Suppressor macrophage treated with lipopolysaccharide for 4 hours (primary cell): ENCODE results near the gene NPM1.
"Not testable (repeated sequence)": the region's sequence is repeated elsewhere in the genome, so short reads cannot be mapped to it uniquely, and the experiment has no call there.

Source experiments
- DNase-seq: peaks from one replicate; pipeline ENCODE4 v3.0.0-alpha.2; 2020

NPM1 gene

DNA sequence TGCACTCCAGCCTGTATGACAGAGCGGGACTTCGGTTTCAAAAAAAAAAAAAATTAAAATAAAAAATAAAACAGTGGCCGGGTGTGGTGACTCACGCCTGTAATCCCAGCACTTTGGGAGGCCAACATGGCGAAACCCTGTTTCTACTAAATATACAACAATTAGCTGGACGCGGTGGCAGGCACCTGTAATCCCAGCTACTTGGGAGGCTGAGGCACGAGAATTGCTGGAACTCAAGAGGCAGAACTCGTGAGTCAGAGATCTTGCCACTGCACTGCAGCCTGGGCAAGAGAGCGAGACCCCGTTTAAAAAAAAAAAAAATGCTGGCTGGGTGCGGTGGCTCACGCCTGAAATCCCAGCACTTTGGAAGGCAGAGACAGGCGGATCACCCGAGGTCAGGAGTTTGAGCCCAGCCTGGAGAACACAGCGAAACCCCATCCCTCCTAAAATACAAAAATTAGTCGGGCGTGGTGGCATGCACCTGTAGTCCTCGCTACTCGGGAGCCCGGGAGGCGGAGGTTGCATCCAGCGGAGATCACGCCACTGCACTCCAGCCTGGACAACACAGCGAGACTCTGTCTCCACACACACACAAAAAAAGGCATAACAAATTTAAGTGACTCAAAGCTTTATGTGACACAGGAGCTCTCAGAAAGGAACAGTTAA lies 1.5 kb upstream of the NPM1 start:
- DNase-seq: no peak

DNA sequence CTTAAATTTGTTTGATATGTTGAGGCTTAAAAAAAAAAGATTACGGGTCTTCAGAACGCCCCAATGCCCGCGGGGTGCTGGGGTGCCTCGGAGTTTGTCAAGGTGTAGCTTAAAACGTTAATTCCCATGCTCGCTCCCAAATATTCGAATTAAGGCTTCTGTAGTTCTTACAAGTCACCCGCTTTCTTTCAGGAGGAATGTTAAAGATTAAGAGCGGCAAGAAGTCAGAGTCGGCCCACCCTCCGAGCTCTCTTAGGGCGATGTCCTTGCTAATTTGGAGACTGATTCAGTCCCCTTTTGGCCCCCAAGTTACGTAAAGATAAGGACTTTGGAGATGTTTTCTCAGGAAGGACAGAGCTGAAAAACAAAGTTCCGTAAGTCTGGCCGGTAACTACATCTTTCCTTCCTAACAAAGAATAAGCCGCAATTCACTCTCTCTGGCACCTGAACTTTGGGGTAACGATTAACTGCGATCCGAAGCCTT lies 746 bp upstream of the NPM1 start:
- peak; percentile 9 for DNase-seq

DNA sequence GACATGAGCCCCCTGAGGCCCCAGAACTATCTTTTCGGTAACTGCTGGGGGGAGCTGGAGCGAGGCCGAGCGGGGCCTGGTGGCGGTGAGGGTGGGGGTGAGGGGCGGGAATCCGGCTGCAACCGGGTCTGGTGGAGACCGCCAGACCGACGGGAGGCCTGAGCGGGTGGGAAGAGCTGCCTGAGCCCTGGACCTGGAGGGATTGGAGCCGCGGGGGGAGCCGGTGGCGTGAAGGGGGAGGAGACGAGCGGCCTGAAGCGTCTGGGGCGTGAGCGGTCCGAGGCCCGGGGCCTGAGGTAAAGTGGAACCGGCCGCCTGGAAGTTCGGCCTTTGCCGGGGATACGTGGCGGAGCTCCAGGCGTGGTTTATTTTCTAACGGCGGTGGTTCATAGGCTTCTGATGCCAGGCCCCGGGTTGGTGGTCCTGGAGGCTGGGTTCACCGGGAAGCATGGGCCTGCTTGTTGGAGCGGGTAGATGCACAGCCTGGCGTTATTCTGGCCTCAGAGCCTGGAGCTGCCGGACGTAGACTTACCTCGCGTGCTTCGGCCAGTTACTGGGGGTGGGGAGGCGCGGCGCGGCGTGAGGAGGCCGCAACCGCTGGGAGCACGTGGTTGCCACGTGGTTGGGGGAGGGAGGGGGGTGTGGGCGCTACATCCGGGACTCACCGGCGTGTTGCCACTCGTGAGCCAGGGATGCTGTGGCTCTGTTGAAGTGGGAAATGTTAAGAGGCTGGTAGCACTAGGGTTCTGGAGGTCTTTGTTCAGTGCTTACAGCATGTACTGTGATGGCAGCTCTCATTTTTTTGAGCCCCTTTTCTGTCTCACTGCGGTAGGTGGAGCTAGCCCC lies 544 bp downstream of the NPM1 start:
- DNase-seq: peak; percentile 73

DNA sequence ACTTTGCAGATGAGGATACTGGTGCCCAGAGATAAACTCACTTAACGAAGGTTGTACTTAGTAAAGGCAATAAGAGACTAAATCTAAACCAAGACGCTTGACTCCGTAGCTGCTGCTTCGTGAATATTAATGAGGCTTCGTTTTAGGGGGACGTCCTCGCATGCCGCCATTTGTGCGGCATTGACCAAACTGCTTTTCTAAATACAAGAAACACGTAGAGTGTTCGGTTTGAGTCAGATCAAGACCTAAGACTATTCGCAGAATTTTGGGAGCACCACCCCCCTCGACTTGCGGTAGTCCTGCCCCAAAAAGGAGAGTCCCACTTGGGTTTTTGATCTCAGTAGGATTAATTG lies 1.1 kb downstream of the NPM1 start:
- no peak for DNase-seq

DNA sequence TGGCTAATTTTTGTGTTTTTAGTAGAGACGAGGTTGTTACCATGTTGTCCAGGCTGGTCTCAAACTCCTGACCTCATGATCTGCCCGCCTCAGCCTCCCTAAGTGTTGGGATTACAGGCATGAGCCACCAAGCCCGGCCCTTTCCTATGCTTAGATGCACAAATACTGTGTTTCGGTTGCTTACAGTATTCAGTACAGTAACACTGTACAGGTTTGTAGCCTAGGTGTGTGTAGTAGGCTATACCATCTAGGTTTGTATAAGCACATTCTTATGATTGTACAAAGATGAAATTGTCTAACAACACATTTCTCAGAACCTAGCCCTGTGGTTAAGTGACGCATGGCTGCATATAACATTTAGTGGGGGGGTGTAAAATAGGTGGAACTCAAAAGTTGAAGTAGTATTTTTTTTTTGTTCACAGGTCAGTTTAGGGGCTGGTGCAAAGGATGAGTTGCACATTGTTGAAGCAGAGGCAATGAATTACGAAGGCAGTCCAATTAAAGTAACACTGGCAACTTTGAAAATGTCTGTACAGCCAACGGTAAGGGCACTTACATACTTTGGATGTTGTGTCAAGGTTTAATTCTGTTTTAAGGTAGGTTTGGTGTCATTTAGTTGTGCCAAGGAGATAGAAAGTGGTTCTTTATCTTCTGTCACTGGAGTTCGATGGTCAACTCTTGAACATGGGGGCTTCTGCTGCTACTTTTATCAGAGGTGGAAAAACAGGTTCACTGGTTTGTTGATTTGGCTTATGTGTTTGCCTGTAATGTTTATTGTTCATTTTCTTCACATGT lies 3.4 kb downstream of the NPM1 start:
- DNase-seq: no peak

DNA sequence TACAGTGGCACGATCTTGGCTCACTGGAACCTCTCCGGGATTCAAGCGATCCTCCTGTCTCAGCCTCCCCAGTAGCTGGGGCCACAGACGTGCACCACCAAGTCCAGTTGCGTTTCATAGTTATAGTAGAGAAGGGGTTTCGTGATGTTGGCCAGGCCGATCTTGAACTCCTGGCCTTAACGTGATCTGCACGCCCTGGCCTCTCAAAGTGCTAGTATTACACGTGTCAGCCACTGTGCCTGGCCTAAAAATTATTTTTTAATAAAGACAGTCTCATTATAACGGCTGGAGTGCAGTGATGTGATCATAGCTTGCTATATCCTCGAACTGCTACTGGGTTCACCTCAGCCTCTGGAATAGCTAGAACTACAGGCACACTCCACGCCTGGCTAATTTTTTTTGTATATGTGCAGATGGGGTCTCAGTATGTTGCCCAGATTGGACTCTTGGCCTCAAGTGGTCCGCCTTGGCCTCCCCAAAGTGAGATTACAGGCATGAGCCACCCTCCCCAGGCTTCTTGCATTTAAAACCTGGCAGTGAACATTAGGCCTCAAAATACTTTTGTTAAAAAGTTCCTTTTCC lies 4.4 kb downstream of the NPM1 start:
- DNase-seq: no peak

DNA sequence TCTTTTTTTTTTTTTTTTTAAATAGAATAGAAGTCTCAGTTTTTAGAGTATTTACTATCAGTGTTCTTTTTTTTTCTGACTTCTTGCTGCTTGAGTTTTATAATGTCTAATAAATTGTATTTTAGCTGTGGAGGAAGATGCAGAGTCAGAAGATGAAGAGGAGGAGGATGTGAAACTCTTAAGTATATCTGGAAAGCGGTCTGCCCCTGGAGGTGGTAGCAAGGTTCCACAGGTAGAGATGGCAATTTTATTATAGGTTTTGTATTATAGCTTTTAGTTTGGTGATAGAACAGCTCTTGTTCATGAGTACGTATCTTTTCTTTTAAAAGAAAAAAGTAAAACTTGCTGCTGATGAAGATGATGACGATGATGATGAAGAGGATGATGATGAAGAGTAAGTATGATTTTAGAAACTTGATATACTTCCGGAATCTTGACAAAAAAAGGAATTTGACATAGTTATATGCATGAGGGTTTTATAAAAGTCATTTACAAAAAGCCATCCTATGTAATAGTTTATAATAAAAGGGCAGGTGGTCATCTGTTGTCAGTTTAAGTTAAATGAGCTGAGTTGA lies 5.0 kb downstream of the NPM1 start:
- no peak for DNase-seq

DNA sequence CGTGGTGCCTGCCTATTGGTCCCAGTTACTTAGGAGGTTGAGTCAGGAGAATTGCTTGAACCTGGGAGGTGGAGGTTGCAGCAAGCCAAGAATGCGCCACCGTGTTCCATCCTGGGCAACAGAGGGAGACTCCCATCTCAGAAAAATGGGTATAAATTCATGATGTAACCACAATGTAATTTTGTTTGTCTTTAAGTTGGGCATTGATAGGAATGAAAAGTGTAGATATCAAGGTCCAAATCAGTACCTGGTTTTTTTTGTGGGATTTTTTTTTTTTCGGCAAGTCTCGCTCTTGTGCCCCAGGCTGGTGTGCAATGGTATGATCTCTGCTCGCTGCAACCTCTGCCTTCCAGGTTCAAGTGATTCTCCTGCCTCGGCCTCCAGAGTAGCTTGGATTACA lies 7.4 kb downstream of the NPM1 start:
- no peak for DNase-seq

DNA sequence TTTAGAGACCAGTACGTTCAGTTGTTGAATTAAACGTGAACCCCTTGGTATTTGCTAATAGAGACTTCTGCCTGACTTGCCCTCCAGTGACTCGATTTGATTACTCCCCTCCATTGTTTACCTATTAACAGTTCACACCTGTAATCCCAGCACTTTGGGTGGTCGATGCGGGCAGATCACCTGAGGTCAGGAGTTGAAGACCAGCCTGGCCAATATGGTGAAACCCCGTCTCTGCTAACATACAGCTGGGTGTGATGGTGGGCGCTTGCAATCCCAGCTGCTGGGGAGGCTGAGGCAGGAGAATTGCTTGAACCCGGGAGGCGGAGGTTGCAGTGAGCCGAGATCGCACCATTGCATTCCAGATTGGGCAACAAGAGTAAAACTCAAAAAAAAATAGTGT lies 8.9 kb downstream of the NPM1 start:
- not testable (repeated sequence) for DNase-seq

DNA sequence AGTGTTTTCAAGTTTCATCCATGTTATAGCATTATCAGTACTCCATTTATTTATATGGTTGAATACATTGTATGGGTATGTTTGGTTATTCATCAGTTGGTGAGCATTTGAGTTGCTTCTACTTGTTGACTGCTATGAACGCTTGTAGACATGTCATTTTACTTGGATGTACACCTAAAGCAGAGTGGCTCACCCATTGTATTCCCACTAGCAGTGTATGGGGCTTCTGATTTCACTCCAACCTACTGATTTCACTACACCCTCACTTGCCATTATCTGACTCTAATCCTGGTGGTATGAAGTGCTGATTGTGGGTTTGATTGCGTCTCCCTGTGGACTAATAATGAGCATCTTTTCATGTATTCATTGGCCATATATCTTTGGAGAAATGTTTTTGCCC lies 9.5 kb downstream of the NPM1 start:
- no peak for DNase-seq

DNA sequence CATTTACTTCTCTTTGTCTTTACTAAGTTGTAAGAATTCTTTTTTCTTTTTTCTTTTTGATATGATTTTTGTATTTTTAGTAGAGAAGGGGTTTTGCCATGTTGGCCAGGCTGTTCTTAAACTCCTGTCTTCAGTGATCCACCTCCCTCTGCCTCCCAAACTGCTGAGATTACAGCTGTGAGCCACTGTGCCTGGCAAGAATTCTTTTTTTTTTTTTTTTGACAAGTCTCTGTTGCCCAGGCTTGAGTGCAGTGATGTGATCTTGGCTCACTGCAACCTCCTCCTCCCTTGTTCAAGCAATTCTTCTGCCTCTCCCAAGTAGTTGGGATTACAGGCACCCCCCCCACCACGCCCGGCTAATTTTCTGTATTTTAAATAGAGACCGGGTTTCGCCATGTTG lies 9.9 kb downstream of the NPM1 start:
- DNase-seq: no peak

DNA sequence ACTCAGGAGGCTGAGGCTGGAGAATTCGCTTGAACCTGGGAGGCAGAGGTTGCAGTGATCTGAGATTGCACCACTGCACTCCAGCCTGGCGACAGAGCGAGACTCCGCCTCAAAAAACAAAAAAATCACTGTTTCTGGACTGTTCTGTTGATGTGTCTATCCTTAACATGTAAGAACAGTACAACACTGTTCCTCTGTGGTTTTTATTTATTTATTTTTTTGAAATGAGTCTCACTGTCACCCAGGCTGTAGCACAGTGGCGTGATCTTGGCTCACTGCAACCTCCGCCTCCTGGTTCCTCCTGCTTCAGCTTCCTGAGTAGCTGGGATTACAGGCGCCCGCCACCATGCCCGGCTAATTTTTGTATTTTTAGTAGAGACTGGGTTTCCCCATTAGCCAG lies 11.0 kb downstream of the NPM1 start:
- DNase-seq: not testable (repeated sequence)

DNA sequence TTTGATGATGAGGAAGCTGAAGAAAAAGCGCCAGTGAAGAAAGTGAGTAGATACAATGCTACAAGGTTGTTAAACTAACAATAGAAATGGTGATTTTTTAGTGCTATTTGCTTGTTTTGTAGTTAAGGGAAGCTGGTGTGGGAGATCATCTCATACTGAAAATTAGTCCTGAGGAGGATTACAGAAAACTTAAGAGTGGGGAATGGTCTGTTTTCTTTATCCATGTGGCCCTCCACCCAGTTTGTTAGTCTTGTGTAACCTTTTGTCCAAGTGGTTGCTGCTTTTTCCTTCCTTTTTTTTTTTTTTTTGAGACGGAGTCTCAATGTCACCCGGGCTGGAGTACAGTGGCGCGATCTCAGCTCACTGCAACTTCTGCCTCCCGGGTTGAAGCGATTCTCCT lies 12.5 kb downstream of the NPM1 start:
- no peak for DNase-seq

DNA sequence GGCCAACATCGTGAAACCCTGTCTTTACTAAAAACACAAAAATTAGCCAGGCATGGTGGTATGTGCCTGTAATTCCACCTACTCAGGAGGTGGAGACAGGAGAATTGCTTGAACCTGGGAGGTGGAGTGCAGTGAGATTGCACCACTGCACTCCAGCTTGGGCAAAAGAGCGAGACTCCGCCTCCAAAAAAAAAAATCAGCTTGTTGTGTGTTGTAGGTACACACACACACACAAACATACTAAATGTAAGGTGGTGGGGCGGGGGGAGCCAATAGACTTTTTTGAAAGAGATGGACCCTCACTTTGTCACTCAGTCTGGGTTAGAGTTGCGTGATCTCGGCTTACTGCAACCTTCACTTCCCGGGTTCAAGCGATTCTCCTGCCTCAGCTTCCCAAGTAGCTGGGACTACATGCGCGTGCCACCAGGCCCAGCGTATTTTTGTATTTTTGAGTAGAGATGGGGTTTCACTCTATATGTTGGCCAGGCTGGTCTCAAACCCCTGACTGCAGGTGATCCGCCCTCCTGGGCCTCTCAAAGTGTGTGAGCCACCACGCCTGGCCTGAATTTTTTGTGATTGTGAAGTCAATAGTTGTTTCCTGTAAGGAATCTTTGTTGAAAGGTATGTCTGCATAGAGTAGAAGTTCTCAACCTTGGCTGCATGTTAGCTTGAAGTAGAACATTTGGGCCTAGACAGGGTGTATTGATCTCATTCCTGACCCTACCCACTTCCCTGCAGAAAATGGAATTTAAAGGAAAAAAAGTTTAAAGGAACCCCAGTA lies 13.7 kb downstream of the NPM1 start:
- no peak for DNase-seq

DNA sequence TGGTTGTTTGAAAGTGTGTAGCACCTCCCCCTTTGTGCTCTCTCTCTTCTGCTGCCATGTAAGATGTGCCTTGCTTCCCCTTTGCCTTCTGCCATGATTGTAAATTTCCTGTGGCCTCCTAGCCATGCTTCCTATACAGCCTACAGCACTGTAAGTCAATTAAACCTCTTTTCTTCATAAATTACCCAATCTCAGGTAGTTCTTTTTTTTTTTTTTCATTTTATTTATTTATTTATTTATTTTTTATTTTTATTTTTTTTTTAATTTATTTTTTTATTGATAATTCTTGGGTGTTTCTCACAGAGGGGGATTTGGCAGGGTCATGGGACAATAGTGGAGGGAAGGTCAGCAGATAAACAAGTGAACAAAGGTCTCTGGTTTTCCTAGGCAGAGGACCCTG lies 15.1 kb downstream of the NPM1 start:
- not testable (repeated sequence) for DNase-seq

DNA sequence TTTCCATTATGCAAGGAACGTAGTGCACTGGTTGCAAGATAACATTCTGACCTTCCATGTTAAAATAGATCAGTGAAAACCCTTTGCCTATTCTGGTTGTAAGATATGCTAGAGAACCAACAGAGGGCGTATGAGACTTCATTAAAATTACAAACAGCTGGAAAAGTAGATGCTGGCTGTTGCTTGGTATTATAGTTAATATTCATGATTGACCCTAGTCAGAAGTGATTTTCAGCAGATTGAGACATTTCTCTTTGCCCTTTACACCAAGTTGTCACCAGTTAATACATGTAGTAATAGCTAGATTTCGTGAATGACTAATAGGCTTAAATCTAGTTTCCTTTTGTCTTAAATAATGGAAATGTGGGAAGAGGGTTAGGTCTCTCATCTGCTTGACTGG lies 18.0 kb downstream of the NPM1 start:
- peak; percentile 13 for DNase-seq

DNA sequence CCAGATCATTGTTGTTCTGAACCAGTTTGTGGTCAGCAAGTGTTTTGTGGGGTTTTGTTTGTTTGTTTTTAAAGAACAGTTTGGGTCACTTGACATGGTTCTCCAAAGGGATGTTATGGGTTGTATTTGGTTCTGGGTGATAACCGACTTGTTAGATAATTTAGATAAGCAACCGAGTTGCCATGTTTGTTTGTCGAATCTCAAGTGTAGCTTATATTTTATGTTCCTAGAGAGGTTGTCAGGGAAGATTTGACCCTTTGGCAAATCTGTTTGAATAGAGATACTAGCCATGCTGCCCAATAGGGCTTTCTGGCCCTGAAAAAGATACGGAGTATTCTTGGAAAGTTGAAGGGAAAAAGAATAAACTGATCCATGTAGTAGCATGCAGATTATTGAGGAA lies 19.6 kb downstream of the NPM1 start:
- DNase-seq: no peak

DNA sequence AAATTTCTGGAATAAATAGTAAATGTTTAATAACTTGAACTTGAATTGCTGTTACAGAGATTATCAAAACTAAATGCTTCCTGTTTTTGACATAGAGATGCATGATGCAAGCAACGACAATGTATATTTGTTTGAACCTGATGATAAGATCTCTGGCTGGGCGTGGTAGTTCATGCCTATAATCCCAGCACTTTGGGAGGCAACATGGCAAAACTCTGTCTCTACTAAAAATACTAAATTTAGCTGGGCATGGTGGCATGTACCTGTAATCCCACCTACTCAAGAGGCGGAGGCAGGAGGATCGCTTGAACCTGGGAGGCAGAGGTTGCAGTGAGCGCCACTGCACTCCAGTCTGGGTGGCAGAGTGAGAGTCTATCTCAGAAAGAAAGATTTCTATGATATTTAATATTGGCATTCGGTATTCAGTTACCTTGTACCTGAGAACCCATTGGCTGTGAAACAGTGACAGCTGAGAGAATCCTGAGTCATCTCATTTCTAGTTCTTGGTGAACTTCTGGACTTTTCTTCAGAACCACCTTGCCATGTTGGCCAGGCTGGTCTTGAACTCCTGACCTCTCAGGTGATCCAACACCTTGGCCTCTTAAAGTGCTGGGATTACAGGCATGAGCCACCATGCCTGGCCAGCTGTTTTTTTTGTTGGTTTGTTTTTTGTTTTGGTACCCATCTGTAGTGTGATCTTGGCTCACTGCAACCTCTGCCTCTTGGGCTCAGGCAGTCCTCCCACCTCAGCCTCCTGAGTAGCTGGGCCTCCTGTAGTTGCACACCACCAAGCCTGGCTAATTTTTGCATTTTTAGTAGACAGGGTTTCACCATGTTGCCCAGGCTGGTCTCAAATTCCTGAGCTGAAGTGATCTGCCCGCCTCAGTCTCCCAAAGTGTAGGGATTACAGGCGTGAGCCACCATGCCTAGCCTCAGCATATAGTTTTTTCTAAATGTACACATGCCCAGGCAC lies 21.8 kb downstream of the NPM1 start:
- DNase-seq: no peak

DNA sequence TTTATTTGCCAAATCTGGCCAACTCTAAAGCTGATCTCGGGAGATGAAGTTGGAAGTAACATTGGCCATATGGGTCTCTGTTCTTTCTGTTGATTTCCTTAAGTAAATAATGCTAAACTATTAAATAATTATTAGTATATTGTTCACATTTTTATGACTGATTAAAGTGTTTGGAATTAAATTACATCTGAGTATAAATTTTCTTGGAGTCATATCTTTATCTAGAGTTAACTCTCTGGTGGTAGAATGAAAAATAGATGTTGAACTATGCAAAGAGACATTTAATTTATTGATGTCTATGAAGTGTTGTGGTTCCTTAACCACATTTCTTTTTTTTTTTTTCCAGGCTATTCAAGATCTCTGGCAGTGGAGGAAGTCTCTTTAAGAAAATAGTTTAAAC lies 22.5 kb downstream of the NPM1 start:
- DNase-seq: no peak

DNA sequence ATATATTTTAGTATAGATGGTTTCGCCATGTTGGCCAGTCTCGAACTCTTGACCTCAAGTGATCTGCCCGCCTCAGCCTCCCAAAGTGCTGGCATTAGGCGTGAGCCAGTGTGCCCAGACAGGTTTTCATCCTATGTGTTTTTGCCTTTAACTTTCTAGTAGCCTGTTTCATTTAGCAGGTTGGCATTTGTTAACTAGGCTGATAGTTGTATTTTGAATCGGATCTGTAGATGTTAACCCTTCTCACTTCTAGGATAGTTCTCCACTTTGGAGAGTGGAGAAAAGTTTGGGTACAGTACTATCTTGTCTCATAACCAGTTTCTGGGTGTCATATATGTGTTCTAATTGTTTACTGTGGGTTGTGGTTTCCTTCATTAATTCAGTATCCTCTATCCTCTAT lies 24.5 kb downstream of the NPM1 start:
- no peak for DNase-seq
